ENCODE results near the gene TMEM190. TPM values are rescaled to one million over a fixed set of nuclear protein-coding genes. Genes with fewer than 3 reads are reported as not detected.
"Not testable (repeated sequence)": the region's sequence is repeated elsewhere in the genome, so short reads cannot be mapped to it uniquely, and the experiment has no call there.

Gene TMEM190
- total RNA-seq, 1 donor from 2014 or later = not detected

GRCh38 chr19:55406091-55406825 lies 29.6 kb downstream of the TMEM190 start:
- DNase-seq (ENCODE audit: low read depth) = no peak
- TF ChIP-seq CTCF (conservative IDR thresholded peaks at IDR 0.05; ENCODE audit: low read depth, low read length) = no peak
- peak overlapping the region; percentile 86 for H3K4me3 ChIP-seq (ENCODE audit: low read depth, low read length)

DNA sequence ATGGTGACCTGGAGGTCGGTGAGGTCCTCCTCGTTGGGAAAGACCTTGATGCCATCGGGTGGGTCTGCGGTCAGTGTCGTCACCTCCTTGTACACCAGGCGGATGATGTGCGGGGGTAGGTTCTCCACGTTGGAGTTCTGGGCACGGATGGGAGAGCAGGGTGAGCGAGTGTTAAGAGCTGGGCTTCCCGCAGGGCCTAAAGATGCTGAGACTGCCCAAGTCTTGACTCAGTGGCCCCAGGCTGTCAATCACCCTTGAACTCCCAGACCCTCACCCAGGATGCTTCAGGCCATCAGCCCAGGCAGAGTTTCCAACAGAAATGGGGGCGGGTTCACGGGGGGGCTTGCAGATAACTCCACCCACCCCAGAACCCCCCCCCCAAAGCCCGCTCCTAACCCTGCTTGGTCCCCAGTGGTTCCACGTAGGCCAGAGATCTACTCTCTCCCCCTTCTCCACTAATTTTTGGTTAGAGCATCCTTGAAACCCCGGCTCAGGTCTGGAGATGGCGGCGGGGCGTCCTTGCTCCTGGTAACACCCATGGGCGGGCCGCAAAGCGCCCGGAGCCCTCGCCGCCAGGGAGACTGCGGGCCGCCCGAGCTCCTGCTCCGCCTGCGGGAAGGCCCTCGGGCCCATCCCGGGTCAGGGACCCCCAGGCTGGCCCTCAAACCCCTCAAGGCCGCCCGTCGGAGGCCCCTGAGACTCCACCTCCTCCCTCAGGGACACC lies 30.4 kb downstream of the TMEM190 start:
- no peak for DNase-seq (ENCODE audit: low read depth)
- TF ChIP-seq CTCF (conservative IDR thresholded peaks at IDR 0.05; ENCODE audit: low read depth, low read length) = no peak
- H3K4me3 ChIP-seq (ENCODE audit: low read depth, low read length) = peak overlapping the region; percentile 86

GRCh38 chr19:55407550-55407799 lies 30.8 kb downstream of the TMEM190 start, which contains the start of gene UBE2S:
Gene UBE2S, minus strand, starts transcription at chr19:55407788. Its CDS starts 199 bp downstream, at chr19:55407589.
- DNase-seq (ENCODE audit: low read depth) = not testable (repeated sequence)
- H3K4me3 ChIP-seq (ENCODE audit: low read depth, low read length) = peak within 1 kb of the TSS; percentile 86

DNA sequence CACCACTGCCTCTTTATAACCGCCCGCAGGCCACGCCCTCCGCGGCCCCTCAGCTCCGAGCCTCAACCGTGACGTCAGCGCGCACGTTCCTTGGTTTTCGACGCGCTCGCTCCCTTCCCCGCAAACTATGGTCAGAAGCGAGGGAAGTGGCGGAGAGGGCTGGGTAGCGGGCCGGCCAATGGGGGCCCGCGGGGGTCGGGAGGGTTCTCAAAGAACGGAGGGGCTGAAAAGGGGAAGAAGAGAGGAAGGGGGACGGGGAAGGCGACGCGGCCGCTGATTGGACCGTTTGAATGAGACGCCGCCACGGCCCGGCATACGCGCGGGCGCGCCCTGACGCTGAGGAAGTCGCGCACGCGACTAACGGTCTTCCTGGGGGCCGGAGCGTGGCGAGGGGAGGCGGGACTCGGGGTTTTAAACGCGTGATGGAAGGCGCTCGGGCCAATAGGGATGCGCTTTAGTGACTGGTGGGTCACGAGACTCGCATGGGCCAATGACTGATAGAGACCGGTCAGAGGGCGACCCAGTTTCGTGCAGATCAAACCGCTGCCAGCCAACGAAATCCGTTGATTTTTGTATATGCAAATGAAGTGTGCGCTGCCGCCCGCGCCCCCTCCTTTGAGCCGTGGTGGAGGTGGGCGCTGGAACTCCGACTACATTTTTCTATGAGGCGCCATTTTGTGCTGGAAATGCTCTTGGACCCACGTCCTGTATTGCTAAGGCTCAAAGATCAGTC lies 31.3 kb downstream of the TMEM190 start:
- no peak for TF ChIP-seq CTCF (conservative IDR thresholded peaks at IDR 0.05; ENCODE audit: low read depth, low read length)
- H3K4me3 ChIP-seq (ENCODE audit: low read depth, low read length) = peak overlapping the region; percentile 86
- peak; percentile 87 for DNase-seq (ENCODE audit: low read depth)

GRCh38 chr19:55408533-55408872 lies 31.9 kb downstream of the TMEM190 start:
- TF ChIP-seq CTCF (conservative IDR thresholded peaks at IDR 0.05; ENCODE audit: low read depth, low read length) = no peak
- DNase-seq (ENCODE audit: low read depth) = no peak

GRCh38 chr19:55409179-55409578 lies 32.6 kb downstream of the TMEM190 start:
- not testable (repeated sequence) for H3K4me3 ChIP-seq (ENCODE audit: low read depth, low read length); DNase-seq (ENCODE audit: low read depth)

More at GRCh38 chr19:55408533-55408872, 31.9 kb downstream of the TMEM190 start:
- peak overlapping the region; percentile 59 for H3K4me3 ChIP-seq (ENCODE audit: low read depth, low read length)

GRCh38 chr19:55410168-55410567 lies 33.5 kb downstream of the TMEM190 start:
- no peak for TF ChIP-seq CTCF (conservative IDR thresholded peaks at IDR 0.05; ENCODE audit: low read depth, low read length)

More at GRCh38 chr19:55410168-55410567, 33.5 kb downstream of the TMEM190 start:
- DNase-seq (ENCODE audit: low read depth) = no peak
- no peak overlapping the region for H3K4me3 ChIP-seq (ENCODE audit: low read depth, low read length)

All from epithelial cell of proximal tubule (primary cell).